Calu3 (cell line): ENCODE results near the gene TRPC3. TPM values are rescaled to one million over a fixed set of nuclear protein-coding genes. Genes with fewer than 3 reads are reported as not detected.

ENCODE experiments used
- BruUV-seq: library from RNA; stranded (reverse); fragments of 400-500 nt; replicated peaks from 2 replicates; lab custom pipeline; 2021; lab: Mats Ljungman, UMichigan
- CTCF ChIA-PET: fragments of 300-600 bp; sonication (Branson Sonifier 250); formaldehyde crosslinking; loops from one replicate; lab custom pipeline; 2022; ENCODE audit warnings: antibody characterized with exemption; lab: Charles Lee
- DNase-seq: peaks from one replicate; pipeline ENCODE4 v3.0.0; 2022
- H3K27ac Mint-ChIP-seq: one replicate; pipeline ENCODE4 v1.8.0; 2022; ENCODE audit warnings: mixed read lengths; ENCODE audit not compliant: unreplicated experiment
- H3K27me3 Mint-ChIP-seq: one replicate; pipeline ENCODE4 v1.8.0; 2022; ENCODE audit warnings: mixed read lengths; ENCODE audit not compliant: unreplicated experiment
- H3K36me3 Mint-ChIP-seq: one replicate; pipeline ENCODE4 v1.8.0; 2022; ENCODE audit warnings: mild to moderate bottlenecking, moderate library complexity, mixed read lengths; ENCODE audit not compliant: insufficient read depth, unreplicated experiment
- H3K4me1 Mint-ChIP-seq: one replicate; pipeline ENCODE4 v1.8.0; 2022; ENCODE audit warnings: mild to moderate bottlenecking, low read depth, mixed read lengths; ENCODE audit not compliant: unreplicated experiment
- H3K4me3 Mint-ChIP-seq: one replicate; pipeline ENCODE4 v1.8.0; 2022; ENCODE audit warnings: mild to moderate bottlenecking, low read depth, moderate library complexity, mixed read lengths; ENCODE audit not compliant: unreplicated experiment
- H3K9me3 Mint-ChIP-seq: one replicate; pipeline ENCODE4 v1.8.0; 2022; ENCODE audit warnings: low read depth, mixed read lengths; ENCODE audit not compliant: unreplicated experiment
- CTCF ChIP-seq: fragments of 200-600 bp; IDR thresholded peaks from one replicate; pipeline ENCODE4 v1.8.0; 2022; ENCODE audit warnings: antibody characterized with exemption; ENCODE audit not compliant: unreplicated experiment
- intact Hi-C: fragments of 100-400 bp; cut with micrococcal nuclease; formaldehyde crosslinking; loops from one replicate; pipeline ENCODE4 v1.10.0; 2022; ENCODE audit not compliant: unreplicated experiment
- total RNA-seq: library from RNA; stranded (reverse); gene quantifications from 2 replicates; pipeline ENCODE4 v1.2.3, GENCODE V29; 2022

The TRPC3 gene
- total RNA-seq, 1 experiment from 2014 or later: not detected

DNA sequence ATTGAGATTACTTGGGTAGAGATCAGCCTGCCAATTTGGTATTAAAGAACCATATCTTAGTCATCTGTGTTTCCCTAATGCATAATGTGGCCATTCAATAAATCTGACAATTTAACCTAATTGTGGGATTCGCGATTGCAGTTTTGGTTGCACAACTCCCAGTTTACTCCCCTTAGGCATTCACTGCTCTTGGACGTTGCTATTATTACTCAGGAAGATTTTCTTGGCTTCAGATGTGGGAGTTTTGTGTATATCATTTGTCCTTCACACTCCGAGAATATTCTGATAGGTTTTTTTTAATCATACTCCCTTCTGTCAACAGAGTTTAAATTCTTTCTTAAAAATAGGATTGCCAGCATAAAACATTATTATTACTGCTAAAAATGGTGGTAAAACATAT lies 22.0 kb upstream of the TRPC3 start:
- Mint-ChIP-seq H3K27me3 (peaks cover 28% of the 10 kb centered on the region), H3K36me3 (no peaks in the 10 kb centered on the region), H3K4me3 (no peak overlapping the region), H3K4me1 (no peaks in the 10 kb centered on the region), H3K9me3 (no peaks in the 10 kb centered on the region), H3K27ac (no peak overlapping the region)
- intact Hi-C loops: no loop called here
- CTCF ChIA-PET: no interaction called here
- DNase-seq: no peak
- no peak for TF ChIP-seq CTCF
- no TSS peak for BruUV-seq

DNA sequence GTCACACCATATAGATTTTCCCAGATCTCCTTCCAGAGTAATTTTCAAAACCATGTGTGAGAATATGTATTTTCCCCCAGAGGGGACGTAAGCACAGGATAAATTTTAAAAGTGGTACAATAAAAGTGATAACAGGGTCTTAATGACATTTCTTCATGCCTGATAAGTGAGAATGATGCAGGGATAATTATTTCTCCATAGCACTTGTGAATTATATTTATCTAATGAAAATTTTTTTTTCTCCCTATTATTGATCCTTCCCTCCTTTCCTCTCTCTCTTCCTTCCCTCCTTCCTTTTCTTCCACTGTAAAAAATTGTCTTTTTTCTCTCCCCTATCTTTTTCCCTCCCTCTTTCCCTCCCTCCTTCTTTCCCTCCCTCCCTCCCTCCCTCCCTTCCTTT lies 17.0 kb upstream of the TRPC3 start:
- H3K27ac Mint-ChIP-seq: no peak overlapping the region
- no peaks in the 10 kb centered on the region for H3K36me3 Mint-ChIP-seq
- H3K4me1 Mint-ChIP-seq: no peaks in the 10 kb centered on the region
- no peaks in the 10 kb centered on the region for H3K27me3 Mint-ChIP-seq
- no peaks in the 10 kb centered on the region for H3K9me3 Mint-ChIP-seq
- CTCF ChIA-PET: no interaction called here
- no peak for DNase-seq
- H3K4me3 Mint-ChIP-seq: no peak overlapping the region
- intact Hi-C loops: no loop called here
- no TSS peak for BruUV-seq
- TF ChIP-seq CTCF: no peak

DNA sequence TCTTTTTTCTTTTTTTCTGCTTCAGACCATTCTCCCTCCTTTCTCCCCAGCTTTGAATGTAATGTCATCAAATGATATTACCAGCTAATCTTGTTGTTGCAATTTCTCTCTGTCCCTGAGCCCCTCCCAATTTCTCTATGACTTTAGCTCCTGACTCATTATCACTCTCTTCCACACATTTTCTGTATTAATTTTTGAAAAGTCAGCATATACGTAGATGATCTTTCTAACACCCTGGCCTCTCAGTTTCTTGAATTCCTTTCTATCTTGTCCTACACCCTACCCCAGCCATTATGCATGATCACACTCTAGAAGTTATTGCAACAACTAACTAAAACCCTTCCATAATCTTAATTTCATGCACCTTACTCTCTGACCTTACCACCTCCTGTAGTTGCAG lies 13.1 kb upstream of the TRPC3 start:
- no peaks in the 10 kb centered on the region for H3K27me3 Mint-ChIP-seq
- intact Hi-C loops: no loop called here
- H3K4me1 Mint-ChIP-seq: no peaks in the 10 kb centered on the region
- no peak for TF ChIP-seq CTCF
- H3K4me3 Mint-ChIP-seq: no peak overlapping the region
- no TSS peak for BruUV-seq
- no peaks in the 10 kb centered on the region for H3K36me3 Mint-ChIP-seq
- CTCF ChIA-PET: no interaction called here
- H3K9me3 Mint-ChIP-seq: no peaks in the 10 kb centered on the region
- no peak for DNase-seq
- no peak overlapping the region for H3K27ac Mint-ChIP-seq

GRCh38 chr4:121960818-121961217 lies 9.0 kb upstream of the TRPC3 start:
- no peak for TF ChIP-seq CTCF
- Mint-ChIP-seq H3K4me3 (no peak overlapping the region), H3K9me3 (no peaks in the 10 kb centered on the region), H3K36me3 (no peaks in the 10 kb centered on the region), H3K4me1 (no peaks in the 10 kb centered on the region), H3K27me3 (no peaks in the 10 kb centered on the region), H3K27ac (no peak overlapping the region)
- intact Hi-C loops: no loop called here
- DNase-seq: no peak
- no TSS peak for BruUV-seq
- CTCF ChIA-PET: no interaction called here
